Spleen (tissue), 7 donors: ENCODE results near the gene KCNAB2.

ENCODE experiments used
- POLR2A ChIP-seq, 3 donors: fragments of 450-650 bp; IDR thresholded peaks; one replicate each; pipeline ENCODE4 v1.5.1; 2017; ENCODE audit warnings: antibody characterized with exemption in 3 of 3, mild to moderate bottlenecking in 1 of 3
- POLR2AphosphoS5 ChIP-seq, 3 donors: sonication (generic); formaldehyde crosslinking; IDR thresholded peaks; one replicate each; pipeline ENCODE4 v1.5.1; 2017; ENCODE audit warnings: antibody characterized with exemption in 3 of 3
- TF ChIP-seq, protein P1 (sequence below), 11 experiments: fragments of 200-600 bp in 7 of 11; fragments of 450-650 bp in 4 of 11; sonication (generic) in 4 of 11; IDR thresholded peaks in 8 of 11; conservative IDR thresholded peaks in 3 of 11; 1 replicate in 7 of 11; 2 replicates in 4 of 11; pipeline versions ENCODE4 v1.4.0 to v1.8.0; 2016 to 2021; ENCODE audit warnings: antibody characterized with exemption in 11 of 11, inconsistent platforms in 4 of 11, mild to moderate bottlenecking in 1 of 11
- donor health status: DM: no; HTN: no; CAD: no; lungs with moderate emphysema.
- donor health status: DM: no; HTN: no; CAD: no.
- donor health status: DM: no; HTN: no; CAD: no.

DNA sequence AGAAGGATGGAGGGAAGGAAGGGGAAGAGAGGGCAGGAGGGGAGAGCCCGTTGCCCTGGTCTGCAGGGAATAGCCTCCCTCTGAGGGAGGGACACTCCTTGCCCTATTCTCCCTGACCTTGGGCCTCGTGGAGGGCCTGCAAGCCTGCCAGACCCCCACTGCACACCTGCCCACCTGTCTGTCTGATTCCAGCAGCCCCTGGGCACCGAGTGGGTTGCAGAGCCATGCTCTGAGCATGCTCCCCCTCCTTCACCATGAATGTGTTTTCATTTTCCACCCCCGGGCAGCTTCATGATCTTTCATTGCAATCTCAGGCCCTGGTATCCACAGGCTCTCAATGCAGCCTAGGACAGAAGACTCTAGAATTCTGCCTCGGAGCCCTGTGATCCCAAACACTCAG is 48.4 kb upstream of the KCNAB2 start:
- TF ChIP-seq, protein P1, sequence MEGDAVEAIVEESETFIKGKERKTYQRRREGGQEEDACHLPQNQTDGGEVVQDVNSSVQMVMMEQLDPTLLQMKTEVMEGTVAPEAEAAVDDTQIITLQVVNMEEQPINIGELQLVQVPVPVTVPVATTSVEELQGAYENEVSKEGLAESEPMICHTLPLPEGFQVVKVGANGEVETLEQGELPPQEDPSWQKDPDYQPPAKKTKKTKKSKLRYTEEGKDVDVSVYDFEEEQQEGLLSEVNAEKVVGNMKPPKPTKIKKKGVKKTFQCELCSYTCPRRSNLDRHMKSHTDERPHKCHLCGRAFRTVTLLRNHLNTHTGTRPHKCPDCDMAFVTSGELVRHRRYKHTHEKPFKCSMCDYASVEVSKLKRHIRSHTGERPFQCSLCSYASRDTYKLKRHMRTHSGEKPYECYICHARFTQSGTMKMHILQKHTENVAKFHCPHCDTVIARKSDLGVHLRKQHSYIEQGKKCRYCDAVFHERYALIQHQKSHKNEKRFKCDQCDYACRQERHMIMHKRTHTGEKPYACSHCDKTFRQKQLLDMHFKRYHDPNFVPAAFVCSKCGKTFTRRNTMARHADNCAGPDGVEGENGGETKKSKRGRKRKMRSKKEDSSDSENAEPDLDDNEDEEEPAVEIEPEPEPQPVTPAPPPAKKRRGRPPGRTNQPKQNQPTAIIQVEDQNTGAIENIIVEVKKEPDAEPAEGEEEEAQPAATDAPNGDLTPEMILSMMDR (IDR thresholded peaks at IDR 0.05 in 8 of 11, conservative IDR thresholded peaks at IDR 0.05 in 3 of 11), result no peak
- no peak for TF ChIP-seq POLR2A (IDR thresholded peaks at IDR 0.05)
- TF ChIP-seq POLR2AphosphoS5 (IDR thresholded peaks at IDR 0.05), result no peak
